ENCODE data around the gene MAGEA3.
"Not testable (repeated sequence)": the region's sequence is repeated elsewhere in the genome, so short reads cannot be mapped to it uniquely, and the experiment has no call there.

Gene MAGEA3

GRCh38 chrX:152697952-152698931 lies at the start of gene MAGEA3:
Gene MAGEA3, plus strand, starts transcription at chrX:152698794. Its CDS starts 2,039 bp downstream, at chrX:152700833.
- DNase-seq = not testable (repeated sequence)

GRCh38 chrX:152652060-152652459 lies 46.5 kb upstream of the MAGEA3 start:
- DNase-seq = no peak

- no peak for DNase-seq
Observed at GRCh38 chrX:152652467-152652866, 46.1 kb upstream of the MAGEA3 start.

- no peak for DNase-seq
Observed at GRCh38 chrX:152656087-152656486, 42.5 kb upstream of the MAGEA3 start.

GRCh38 chrX:152656890-152657289 lies 41.7 kb upstream of the MAGEA3 start:
- DNase-seq = no peak

- DNase-seq = no peak
Observed at GRCh38 chrX:152658302-152658701, 40.3 kb upstream of the MAGEA3 start.

GRCh38 chrX:152663086-152663485 lies 35.5 kb upstream of the MAGEA3 start:
- DNase-seq = no peak

GRCh38 chrX:152674135-152674534 lies 24.5 kb upstream of the MAGEA3 start:
- DNase-seq = no peak

GRCh38 chrX:152674652-152675051 lies 23.9 kb upstream of the MAGEA3 start:
- not testable (repeated sequence) for DNase-seq

- not testable (repeated sequence) for DNase-seq
Observed at GRCh38 chrX:152681012-152681411, 17.6 kb upstream of the MAGEA3 start.

- not testable (repeated sequence) for DNase-seq
Observed at GRCh38 chrX:152700390-152700789, 1.8 kb downstream of the MAGEA3 start.

- DNase-seq = not testable (repeated sequence)
Observed at GRCh38 chrX:152706500-152706899, 7.9 kb downstream of the MAGEA3 start.

- not testable (repeated sequence) for DNase-seq
Observed at GRCh38 chrX:152709173-152709572, 10.6 kb downstream of the MAGEA3 start, which contains the start of gene CSAG2. Gene CSAG2, minus strand, starts transcription at chrX:152709273. Its CDS starts 161 bp downstream, at chrX:152709112.

GRCh38 chrX:152713195-152713594 lies 14.6 kb downstream of the MAGEA3 start:
- not testable (repeated sequence) for DNase-seq

GRCh38 chrX:152713815-152714787 lies 15.5 kb downstream of the MAGEA3 start, which contains the start of gene MAGEA2B:
Gene MAGEA2B, plus strand, starts transcription at chrX:152714628. Its CDS starts 2,479 bp downstream, at chrX:152717107.
- DNase-seq = not testable (repeated sequence)

- DNase-seq = no peak
Observed at GRCh38 chrX:152725409-152725808, 26.8 kb downstream of the MAGEA3 start.

GRCh38 chrX:152733261-152733975 lies 34.8 kb downstream of the MAGEA3 start, which contains the start of the genes CSAG1 and MAGEA12:
Gene CSAG1, minus strand, starts transcription at chrX:152733721. Its CDS starts 1,261 bp downstream, at chrX:152732460.
Gene MAGEA12, plus strand, starts transcription at chrX:152733757. Its CDS starts 2,405 bp downstream, at chrX:152736162.
- no peak for DNase-seq

GRCh38 chrX:152734143-152734858 lies 35.7 kb downstream of the MAGEA3 start:
- not testable (repeated sequence) for DNase-seq

- no peak for DNase-seq
Observed at GRCh38 chrX:152735101-152735500, 36.5 kb downstream of the MAGEA3 start.

- no peak for DNase-seq
Observed at GRCh38 chrX:152735860-152736511, 37.4 kb downstream of the MAGEA3 start.

GRCh38 chrX:152736528-152736927 lies 37.9 kb downstream of the MAGEA3 start:
- not testable (repeated sequence) for DNase-seq

All from stimulated activated CD4-positive, alpha-beta T cell treated with anti-CD3 and anti-CD28 coated beads, Interleukin-4, amount 100 ng/mL, for 1 hour (primary cell).